GM18499 (cell line): Measurements from ENCODE around the gene GGPS1.
"Not testable (repeated sequence)": the region's sequence is repeated elsewhere in the genome, so short reads cannot be mapped to it uniquely, and the experiment has no call there.

Experiments
- ATAC-seq: cut with Tn5 transposase; IDR thresholded peaks from one replicate; pipeline ENCODE4 v1.9.1; 2021; ENCODE audit warnings: moderate number of reproducible peaks; ENCODE audit not compliant: insufficient read depth, unreplicated experiment

Gene GGPS1

DNA sequence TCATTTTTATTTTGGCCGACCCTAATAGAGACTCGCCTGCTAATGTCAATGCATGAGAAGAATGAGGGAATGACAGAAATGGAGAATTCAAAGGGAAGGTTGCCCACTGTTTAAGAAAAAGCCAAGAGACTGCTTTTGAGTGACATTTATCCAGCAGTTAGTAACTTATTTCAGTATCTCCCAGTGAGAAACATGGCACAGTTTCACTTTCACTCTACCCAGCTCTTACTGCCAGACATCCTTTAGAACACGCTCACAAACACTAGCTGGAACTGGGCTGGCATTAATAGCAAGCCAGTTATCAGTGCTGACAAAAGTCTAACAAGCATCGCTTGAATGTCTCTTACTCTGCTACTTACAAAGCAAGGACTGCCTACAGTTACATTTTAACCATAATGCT lies 8.5 kb downstream of the GGPS1 start:
- no peak for ATAC-seq

DNA sequence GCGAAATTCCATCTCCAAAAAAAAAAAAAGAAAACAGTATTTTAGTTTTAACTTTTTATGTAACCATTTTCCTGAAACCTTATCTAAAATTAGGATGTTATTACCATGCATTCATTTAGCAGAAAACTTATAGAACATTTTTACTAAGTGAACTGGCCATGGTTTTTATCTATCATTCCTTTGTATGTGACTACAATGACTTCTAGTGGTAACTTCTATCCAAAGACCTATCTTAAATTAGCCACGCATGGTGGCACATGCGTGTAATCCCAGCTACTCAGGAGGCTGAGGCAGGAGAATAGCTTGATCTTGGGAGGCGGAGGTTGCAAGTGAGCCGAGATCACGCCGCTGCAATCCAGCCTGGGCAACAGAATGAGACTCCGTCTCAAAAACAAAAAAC lies 11.4 kb downstream of the GGPS1 start:
- no peak for ATAC-seq

GRCh38 chr1:235341334-235341733 lies 13.0 kb downstream of the GGPS1 start:
- no peak for ATAC-seq

DNA sequence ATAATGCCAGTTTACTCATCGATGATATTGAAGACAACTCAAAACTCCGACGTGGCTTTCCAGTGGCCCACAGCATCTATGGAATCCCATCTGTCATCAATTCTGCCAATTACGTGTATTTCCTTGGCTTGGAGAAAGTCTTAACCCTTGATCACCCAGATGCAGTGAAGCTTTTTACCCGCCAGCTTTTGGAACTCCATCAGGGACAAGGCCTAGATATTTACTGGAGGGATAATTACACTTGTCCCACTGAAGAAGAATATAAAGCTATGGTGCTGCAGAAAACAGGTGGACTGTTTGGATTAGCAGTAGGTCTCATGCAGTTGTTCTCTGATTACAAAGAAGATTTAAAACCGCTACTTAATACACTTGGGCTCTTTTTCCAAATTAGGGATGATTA lies 13.7 kb downstream of the GGPS1 start:
- no peak for ATAC-seq

DNA sequence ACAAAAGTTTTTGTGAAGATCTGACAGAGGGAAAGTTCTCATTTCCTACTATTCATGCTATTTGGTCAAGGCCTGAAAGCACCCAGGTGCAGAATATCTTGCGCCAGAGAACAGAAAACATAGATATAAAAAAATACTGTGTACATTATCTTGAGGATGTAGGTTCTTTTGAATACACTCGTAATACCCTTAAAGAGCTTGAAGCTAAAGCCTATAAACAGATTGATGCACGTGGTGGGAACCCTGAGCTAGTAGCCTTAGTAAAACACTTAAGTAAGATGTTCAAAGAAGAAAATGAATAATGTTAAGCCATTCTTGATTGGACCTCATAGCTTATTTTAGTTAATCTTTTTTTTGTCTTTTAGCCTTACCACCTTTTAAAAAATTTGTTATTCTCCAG lies 14.1 kb downstream of the GGPS1 start:
- no peak for ATAC-seq

GRCh38 chr1:235343726-235344125 lies 15.4 kb downstream of the GGPS1 start:
- ATAC-seq = no peak

- ATAC-seq = no peak
Observed at GRCh38 chr1:235351441-235351840, 23.1 kb downstream of the GGPS1 start.

- no peak for ATAC-seq
Observed at GRCh38 chr1:235351898-235352297, 23.5 kb downstream of the GGPS1 start.

- ATAC-seq = no peak
Observed at GRCh38 chr1:235357485-235358373, 29.4 kb downstream of the GGPS1 start.

DNA sequence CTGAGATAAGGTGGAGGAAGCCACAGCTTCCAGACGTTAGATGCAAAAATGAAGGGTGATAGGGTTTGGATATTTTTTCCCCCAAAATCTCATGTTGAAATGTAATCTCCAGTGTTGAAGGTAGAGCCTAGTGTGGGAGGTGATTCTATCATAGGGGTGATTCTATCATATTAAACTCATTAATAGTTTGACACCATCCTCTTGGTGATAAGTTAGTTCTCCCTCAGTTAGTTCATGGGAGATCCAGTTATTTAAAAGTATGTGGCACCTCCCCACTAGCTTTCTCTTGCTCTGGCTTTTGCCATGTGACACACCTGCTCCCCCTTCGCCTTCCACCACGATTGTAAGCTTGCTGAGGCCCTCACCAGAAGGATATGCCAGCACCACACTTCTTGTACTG lies 30.5 kb downstream of the GGPS1 start:
- ATAC-seq = no peak

DNA sequence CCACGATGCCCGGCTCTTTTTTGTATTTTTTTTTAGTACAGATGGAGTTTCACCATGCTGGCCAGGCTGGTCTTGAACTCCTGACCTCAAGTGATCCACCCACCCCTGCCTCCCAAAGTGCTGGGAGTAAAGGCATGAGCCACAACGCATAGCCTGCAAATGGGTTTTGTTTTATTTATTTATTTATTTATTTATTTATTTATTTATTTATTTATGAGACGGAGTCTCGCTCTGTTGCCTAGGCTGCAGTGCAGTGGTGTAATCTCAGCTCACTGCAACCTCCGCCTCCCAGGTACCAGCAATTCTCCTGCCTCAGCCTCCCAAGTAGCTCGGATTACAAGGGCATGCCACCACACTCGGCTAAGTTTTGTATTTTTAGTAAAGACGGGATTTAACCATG lies 35.8 kb downstream of the GGPS1 start:
- ATAC-seq = not testable (repeated sequence)

- no peak for ATAC-seq
Observed at GRCh38 chr1:235366286-235366685, 37.9 kb downstream of the GGPS1 start.

GRCh38 chr1:235367000-235367908 lies 38.9 kb downstream of the GGPS1 start, which contains the start of gene TBCE:
Gene TBCE (plus strand): TSS chr1:235367427. CDS start chr1:235380050, 12,623 bp downstream.
- ATAC-seq = peak; percentile 97

DNA sequence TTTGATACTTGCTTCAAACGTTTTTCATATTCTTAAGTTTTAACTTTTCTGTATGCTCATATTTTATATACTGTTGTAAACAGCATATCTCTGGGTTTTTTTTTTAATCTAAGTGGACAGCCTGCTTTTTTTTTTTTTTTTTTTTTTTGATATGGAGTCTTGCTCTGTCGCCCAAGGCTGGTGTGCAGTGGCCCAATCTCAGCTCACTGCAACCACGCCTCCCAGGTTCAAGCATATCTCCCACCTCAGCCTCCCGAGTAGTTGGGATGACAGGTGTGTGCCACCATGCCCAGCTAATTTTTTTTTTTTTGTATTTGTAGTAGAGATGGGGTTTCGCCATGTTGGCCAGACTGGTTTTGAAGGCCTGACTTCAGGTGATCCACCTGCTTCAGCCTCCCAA lies 40.1 kb downstream of the GGPS1 start:
- no peak for ATAC-seq

GRCh38 chr1:235369802-235370201 lies 41.4 kb downstream of the GGPS1 start:
- ATAC-seq = no peak

DNA sequence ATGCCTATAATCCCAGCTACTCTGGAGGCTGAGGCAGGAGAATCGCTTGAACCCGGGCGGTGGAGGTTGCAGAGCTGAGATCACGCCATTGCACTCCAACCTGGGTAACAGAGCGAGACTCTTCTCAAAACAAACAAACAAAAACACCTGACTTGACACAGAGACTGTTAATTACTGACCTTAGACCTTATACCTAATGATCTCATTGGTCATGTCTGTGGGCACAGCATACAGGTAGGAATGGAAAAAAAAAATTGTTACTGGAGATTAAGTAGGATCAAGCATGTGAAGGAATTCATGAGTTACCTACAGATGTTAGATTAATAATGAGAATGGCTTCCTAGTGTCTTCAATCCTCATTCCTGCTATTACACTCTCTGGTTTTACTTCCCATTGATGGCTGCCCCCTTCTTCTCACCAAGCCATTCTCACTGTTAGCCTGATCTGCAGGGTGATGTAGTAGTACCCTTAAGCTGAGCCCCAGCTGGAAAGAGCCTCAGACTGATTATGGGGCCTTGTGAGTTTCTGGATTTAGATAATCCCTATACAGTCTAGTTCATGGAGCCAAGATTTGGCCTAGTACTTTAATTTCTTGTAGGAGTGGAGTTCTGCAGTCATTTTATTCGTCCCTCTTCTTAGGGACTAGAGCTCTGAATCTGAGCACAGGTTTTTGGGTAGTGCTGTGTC lies 47.7 kb downstream of the GGPS1 start:
- ATAC-seq = no peak

DNA sequence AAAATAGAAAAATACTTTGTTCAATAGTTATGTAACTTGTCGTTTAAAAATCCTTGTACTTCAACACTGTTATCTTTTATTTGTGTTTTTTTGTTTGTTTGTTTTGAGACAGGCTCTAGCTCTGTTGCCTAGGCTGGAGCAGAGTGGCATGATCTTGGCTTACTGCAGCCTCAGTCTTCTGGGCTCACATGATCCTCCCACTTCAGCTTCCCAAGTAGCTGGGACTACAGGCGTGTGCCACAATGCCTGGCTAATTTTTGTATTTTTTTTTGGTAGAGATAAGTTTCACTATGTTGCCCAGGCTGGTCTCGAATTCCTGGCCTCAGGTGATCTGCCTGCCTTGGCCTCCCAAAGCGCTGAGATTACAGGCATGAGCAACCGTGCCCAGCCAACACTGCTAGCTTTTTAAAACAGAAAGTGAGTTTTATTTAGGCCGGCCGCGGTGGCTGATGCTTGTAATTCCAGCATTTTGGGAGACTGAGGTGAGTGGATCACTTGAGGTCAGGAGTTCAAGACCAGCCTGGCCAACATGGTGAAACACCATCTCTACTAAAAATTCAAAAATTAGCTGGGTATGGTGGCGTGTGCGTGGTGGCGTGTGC lies 49.9 kb downstream of the GGPS1 start:
- ATAC-seq = not testable (repeated sequence)

GRCh38 chr1:235381955-235382739 lies 53.8 kb downstream of the GGPS1 start:
- not testable (repeated sequence) for ATAC-seq

- not testable (repeated sequence) for ATAC-seq
Observed at GRCh38 chr1:235385633-235386032, 57.3 kb downstream of the GGPS1 start.
